Measurements from ENCODE around the gene RPL19.
"Not testable (repeated sequence)": the region's sequence is repeated elsewhere in the genome, so short reads cannot be mapped to it uniquely, and the experiment has no call there.

RPL19 gene

DNA sequence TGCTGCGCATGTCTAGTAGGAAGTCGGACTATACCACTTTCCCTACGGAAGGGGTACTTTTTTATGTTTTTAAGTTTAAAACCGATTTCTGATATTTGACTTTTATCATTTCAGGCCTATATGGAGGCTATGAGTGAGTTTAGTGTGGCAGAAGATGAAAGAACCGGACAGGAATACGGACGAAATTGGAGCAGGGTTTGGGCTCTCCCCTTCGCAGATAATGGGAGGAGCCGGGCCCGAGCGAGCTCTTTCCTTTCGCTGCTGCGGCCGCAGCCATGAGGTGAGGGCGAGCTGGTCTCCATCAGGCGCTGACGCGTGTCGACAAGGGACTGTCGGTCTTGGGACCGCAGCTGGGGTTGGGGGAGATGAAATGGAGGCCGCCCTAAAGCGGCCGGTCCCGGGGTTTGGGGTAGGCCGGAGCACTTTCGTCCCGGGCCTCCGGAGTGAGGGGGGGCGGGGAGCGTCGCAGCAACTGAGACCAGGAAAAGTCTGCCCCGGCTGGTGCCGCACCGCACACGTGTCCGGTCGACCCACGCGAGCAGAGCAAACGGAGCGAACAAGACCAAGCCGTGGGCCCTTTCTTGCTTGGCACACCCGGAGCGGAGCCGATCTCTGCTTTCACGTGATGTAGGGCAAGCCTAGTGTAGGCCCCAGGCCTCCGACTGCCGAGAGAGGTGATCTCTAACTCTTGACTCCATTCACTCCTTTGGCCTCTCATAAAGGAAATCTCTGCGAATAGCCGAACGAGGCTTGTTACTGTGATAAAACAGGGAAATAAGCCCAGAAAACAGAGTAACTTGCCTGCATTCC is at the start of gene RPL19:
Gene RPL19 (plus strand): TSS at position 214 of the 810 bp plus-strand sequence. CDS start 62 bp downstream, at position 276.
- DNase-seq (ENCODE audit: low spot score) = peak; percentile 75

DNA sequence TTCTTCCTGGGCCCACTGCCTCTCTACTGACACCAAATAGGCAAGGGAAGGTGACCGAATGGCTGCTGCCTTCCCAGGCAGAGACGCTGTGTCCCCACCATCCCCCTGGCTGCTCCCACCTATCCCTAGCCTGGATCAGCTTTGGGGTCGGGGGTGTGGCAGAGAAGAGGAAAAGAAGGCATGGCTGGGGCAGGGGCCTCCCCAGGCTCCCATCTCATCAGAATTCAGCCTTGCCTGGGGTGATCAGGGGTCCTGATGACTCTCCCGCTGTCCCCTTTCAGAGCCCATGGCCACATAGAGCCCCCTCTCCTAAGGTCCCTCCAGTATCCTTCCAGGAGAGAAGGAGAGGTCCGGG is 49.3 kb upstream of the RPL19 start:
- DNase-seq (ENCODE audit: low spot score) = no peak

DNA sequence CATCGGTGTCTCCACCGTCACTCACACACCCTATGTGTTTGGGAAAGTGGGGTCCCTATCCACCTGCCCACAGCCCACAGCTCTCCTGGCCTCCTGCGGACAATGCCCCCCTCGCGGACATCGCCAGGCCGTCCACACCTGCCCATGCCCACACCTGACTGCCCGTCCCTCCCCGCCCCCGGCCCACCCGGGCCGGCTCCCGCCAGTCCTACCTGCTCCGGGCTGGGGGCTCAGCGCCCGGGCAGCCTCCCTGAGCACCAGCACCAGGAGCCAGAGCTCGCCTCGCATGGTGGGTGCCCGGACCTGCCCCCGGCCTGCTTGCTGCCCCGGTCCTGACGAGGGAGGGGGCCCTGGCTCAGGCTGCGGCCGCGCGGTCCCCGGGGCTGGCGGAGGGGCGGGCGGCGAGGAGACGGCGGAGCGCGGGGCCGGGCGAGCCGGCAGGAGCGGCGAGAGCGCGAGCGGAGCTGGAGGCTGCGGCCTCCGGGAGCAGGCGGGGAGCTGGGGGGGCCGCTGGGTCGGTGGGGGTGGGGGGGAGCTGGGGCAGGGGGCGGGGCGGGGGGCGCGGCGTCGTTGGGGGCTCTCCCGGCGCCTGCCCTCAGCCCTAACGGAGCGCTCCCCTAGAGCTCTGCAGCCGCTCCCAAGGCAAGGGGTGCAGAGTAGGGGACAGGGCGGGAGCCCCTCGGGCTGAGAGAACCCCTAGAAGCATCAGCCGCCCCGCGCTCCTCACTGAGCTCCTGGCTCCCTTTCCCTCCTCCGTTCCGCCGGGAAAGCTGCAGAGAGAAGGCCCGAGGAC is 48.7 kb upstream of the RPL19 start, which contains the start of gene PLXDC1:
Gene PLXDC1 (minus strand): TSS at position 488 of the 793 bp plus-strand sequence. CDS start 200 bp downstream, at position 288.
- DNase-seq (ENCODE audit: low spot score) = no peak

DNA sequence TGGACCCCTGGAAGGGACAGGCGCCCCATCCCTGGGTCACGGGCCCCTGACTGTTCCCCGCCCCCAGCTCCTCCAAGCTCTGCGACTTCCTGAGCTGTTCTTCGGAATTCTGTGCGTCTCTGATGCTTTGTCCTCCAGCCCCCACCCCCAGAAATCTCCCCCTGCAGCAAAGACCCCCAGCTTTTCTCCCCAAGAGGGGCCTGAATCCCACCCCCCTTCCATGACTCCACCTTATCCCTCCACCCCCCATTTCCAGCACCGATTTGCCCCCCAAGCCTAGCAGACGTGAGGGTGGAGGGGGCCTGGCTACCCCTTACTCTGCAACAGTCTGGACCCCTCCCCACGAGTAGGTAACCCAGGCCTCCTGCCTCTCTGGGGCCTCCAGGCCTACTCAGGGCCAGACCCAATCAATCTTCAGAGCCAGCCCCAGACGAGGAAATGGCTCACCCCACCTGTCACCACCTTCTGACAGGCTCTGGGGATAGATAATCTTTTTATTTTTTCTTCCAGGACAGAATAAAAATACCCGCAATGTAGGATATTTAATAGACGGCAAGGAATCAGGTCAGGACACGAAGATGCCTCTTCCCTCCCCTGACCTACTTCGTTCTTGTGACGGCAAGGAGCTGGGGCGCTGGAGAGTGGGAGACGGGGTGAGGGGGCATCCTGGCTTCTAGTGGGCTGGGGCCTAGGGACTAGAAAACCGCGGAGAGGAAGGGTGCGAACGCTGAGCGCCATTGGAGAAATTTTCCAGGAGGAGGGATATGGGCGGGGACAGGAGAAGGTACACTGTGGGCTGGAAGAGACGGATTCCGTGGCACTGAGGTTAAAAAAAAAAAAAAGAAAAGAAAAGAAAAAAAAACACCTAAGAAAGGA is 47.9 kb upstream of the RPL19 start:
- no peak for DNase-seq (ENCODE audit: low spot score)

DNA sequence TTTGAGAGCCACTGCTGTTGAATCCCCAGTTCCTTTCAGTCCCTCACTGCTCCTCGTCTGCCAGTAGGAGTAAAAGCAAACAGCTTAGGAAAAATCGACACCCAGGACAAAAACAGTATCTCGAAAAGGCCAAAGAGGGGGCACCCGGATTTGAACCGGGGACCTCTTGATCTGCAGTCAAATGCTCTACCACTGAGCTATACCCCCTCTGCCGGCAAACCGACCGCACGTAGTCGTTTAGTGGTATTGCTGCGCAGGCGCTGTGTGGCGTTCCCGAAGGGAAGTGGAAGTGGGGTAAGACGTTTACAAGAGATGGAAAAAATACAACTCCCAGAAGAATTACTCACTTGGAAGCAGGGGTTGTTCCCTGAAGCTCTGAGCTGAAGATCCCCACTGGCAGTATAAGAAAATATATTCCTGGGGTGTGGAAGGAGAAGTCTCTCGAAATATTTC is 46.5 kb upstream of the RPL19 start:
- DNase-seq (ENCODE audit: low spot score) = peak; percentile 80

DNA sequence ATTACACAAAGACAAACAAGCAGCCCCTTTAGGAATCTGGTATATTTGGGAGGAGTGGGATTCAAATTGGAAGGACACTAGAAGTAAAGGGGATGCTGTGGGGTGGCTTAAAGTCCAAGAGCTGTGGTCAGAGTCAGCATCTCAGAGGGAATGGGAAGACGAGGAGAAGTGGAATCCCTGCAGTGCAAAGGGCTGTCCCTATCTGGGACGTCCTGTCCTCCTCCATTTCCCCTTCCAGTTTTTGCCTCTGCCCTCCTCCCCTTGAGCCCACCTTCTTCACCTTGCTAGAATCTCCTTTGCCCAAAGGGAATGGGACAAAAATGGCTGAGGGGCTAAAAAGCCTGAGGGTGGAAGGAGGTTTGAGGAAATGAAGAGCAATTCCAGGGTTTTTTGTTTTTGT is 44.4 kb upstream of the RPL19 start:
- DNase-seq (ENCODE audit: low spot score) = no peak

DNA sequence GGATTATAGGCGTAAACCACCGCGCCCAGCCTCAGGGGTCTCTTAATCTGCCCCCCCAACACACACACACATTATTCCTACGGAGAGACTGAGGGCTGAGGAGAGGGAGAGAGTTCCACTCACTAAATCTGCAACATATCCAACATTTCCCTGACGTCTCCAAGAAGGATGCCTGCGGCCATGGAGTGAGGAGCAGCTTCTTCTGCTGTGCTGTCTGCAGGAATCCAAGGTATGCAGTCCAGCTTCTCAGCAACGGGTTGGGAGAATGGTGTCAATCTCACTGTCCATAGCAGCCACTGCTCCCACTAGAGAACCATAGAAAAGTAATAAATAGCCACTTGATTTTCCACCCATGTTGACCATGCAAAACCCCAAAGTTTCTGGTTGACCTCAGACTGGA is 43.6 kb upstream of the RPL19 start:
- DNase-seq (ENCODE audit: low spot score) = no peak

DNA sequence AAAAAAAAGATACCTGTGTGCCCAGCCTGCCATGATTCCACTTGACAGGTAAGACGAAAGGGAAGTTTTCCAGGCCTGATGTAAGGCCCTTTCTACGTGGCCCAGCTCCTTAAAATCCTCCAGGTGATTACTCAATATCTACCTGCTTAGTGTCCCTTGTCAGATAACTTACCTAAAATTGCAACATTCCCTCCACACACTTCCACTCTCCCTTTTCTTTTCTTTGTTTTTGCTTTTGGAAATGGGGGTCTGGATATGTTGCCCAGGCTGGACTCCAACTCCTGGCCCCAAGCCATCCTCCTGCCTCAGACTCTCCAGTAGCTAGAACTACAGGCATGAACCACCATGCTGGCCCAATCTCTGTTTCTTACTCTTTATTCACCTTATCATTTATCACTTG is 41.5 kb upstream of the RPL19 start:
- no peak for DNase-seq (ENCODE audit: low spot score)

DNA sequence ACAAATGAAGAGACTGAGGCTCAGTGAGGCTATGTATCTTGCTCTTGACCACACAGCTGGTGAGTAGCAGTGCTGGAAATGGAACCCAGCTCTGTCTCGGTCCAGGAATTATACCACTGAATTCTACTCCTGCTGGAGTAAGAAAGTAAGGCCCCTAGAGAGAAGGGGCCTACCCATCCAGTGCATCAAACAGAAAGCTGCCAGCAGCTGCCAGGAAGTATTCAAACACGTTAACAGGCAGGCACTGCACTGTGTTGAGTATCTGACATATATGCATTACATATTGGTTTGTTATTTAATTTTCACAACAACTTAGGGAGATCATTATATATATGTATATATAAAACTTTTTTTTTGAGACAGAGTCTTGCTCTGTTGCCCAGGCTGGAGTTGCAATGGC is 38.1 kb upstream of the RPL19 start:
- no peak for DNase-seq (ENCODE audit: low spot score)

DNA sequence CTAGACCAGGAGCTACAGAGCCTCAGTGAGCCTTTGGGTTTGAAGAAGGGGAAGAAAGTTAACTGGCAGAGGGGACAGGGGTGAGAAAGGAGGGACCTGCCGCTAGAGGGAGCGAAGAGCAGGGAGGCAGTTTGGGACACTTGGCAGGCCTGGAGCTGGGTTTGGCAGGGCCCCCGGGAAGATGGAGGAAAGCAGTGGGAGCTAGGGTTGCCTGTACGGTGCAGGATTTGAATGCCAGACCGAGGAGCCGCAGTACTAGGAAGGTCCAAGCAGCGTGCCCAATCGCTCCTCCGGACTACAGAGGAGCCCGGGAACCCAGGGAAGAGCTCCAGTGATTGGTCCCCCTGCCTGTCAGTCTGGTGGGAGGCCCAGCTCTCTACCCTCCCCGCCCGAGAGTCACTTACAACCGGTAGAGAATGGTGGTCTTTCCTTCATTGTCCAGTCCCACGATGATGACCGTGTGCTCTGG is 35.4 kb upstream of the RPL19 start:
- DNase-seq (ENCODE audit: low spot score) = peak; percentile 85

DNA sequence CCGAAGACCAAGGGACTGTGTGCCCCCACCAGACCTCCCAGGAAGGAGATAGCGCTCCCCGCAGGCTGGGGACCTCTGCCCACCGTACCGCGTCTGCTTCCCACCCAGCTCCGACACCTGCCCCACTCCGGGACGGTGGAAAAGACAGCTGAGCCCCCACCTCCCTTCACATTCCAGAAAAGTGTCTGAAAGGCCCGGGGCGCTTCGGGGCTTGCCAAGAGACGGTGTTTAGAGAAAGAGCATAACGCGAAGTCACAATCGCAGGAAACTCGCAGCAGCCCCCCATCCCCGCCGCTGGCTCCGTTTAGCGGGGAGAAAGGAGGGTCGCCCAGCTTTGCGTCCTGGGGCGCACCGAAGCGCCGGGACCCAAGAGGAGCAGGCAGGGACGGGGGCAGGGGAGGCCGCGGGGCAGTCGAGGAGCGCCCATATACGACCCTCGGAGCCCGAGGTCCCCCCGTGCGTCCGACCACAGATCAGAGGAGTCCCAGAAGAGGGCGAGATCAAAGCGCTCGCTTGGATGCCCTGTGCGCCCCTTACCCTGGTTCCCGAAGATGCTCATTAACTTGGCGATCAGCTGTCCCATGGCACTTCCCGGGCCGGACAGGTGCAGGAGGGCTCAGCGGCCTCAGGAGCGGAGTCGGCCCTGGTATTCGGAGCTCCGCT is 34.8 kb upstream of the RPL19 start:
- DNase-seq (ENCODE audit: low spot score) = no peak

DNA sequence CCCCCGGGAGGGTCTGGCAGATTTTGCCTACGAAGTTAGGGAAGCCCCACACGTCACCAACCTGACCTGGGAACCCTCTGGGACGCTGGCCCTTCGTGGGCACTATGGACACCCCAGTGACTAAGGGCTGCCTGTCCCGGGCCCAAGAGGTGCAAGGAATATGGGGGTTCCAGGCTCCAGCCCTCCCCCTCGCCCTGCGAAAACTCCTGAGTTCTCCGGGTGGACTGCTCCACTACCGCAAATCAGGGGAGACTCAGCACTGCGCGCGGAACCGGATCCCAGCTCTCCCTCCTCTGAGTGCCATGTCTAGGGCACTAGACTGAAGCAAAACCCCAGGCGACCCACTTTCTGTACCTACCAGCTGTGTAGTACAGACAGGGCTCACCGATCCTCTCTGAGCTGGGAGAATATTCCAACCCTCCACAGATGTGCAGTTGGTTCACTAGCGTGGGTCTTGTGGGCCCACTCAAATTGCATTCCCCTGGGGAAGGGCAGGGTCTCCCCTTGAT is 34.2 kb upstream of the RPL19 start, which contains the start of gene ARL5C:
Gene ARL5C (minus strand): TSS at position 321 of the 509 bp plus-strand sequence. CDS start 401 bp downstream, outside the sequence.
- no peak for DNase-seq (ENCODE audit: low spot score)

DNA sequence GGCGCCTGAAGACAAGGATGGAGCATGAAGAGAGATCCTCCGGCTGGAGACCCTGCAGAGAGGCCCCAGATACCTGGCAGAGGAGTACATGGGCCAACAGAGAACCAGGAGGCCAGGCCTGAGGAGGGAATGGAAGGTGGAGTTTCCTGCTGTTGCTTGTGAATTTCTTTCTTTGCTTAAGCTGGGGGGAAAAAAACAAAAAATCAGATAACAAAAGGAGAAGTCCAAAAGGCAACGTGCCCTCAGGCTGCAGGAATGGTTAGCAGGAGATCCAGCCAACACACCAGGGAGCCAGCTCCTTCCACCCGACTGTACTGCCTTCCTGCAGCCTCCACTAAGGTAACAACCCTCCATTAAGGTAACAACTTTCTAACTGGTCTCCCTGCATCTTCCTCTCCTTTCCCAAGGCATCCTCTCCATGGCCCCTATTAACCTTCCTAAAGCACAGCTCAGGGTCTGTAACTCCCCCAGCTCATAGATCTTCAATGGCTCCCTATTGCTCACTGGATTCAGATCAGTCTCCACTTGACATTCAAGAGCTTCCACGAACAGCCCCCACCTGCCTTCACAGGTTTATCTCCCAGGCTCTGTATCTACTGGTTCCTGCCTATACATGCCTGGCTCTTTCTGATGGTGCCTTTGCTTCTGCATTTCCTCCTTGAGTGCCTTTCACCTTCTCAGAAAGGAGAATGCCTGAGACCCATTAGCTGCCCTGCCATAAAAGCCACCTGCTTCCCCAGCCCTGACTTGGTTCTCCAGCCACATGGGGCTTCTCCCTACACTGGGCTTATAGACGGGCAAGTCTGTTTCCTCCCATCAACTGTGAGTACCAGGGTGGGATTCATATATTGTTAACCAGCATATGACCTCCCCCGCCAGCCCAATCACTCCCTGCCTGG is 33.4 kb upstream of the RPL19 start:
- DNase-seq (ENCODE audit: low spot score) = no peak

DNA sequence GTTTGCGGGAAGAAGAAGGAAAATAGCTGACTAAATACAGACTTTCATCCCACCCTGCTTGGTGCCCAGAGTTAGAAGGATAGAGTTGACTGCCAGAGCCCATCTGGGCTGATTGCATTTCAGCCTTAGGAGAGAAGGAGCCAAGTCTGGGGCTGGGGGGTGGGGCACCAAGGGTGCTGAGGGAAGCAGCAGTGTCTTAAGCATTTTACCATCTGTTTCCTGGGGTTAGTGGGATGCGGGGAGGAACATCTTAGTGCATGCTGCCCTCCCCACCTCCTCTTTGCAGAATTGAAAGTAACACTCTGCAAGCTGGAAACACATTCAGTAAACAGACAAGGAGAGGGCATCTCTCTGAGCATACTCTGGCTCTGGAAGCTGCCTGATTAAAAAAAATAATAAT is 32.6 kb upstream of the RPL19 start:
- DNase-seq (ENCODE audit: low spot score) = no peak

DNA sequence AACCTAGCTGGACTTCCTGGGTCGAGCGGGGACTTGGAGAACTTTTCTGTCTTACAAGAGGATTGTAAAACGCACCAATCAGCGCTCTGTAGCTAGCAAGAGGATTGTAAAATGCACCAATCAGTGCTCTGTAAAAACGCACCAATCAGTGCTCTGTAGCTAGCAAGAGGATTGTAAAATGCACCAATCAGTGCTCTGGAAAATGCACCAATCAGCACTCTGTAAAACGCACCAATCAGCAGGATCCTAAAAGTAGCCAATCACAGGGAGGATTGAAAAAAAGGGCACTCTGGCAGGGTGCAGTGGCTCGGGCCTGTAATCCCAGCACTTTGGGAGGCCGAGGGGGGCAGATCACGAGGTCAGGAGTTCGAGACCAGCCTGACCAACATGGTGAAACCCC is 31.6 kb upstream of the RPL19 start:
- not testable (repeated sequence) for DNase-seq (ENCODE audit: low spot score)

DNA sequence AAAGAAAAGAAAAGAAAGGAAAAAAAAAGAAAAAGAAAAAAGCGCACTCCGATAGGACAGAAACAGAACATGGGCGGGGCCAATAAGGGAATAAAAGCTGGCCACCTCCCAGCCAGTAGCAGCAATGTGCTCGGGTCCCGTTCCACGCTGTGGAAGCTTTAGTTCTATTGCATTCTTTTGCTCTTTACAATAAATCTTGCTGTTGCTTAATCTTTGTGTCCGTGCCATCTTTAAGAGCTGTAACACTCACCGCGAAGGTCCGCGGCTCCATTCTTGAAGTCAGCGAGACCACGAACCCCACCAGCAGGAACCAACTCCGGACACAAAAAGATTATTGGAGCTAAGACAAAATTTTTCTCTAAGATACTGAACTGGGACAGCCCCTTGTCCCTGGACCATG is 31.0 kb upstream of the RPL19 start:
- DNase-seq (ENCODE audit: low spot score) = no peak

DNA sequence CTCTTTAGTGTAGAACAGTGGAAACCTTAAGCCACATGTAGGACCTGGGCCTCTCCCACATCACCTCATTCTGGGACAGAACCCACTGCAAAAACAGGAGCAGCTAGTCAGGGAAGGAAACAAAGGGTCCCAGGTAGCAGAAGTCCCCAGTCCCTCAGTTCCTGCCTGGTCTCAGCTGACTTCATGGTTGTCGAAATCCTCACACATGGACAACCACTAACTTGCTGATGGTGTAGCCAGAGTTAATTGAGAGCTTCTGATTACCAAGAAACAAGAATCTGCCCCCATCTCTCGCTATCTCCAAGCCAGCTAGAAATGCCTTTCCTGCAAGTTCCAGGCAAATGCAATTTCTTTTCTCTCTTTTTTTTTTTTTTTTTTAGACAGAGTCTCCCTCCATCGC is 30.6 kb upstream of the RPL19 start:
- no peak for DNase-seq (ENCODE audit: low spot score)

DNA sequence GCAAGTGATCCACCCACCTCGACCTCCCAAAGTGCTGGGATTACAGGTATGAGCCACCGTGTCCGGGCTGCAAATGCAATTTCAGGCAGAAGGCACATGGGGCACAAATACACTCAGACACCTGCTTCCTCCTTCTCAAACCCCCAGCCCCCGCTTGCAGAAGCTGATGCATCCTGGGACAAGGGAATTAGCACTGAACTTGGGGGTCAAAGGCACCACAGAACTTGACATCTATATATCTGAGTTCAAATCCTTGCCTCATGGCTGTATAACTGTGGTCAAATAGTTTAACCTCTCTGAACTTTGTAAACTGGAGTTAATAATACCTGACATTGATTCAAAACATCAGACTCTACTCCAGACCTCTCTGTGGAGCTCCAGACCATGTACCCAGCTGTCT is 30.0 kb upstream of the RPL19 start:
- DNase-seq (ENCODE audit: low spot score) = no peak

DNA sequence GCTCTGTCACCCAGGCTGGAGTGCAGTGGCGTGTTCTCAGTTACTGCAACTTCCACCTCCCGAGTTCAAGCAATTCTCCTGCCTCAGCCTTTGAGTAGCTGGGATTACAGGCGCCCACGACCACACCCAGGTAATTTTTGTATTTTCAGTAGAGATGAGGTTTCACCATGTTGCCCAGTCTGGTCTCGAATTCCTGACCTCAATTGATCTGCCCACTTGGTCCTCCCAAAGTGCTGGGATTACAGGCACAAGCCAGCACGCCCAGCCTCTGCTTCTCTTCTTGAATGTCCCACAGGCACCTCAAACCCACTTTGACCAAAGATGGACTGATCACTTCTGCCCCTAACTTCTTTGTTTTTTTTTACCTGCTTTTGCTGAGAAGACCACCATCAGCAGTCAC is 29.5 kb upstream of the RPL19 start:
- DNase-seq (ENCODE audit: low spot score) = no peak

DNA sequence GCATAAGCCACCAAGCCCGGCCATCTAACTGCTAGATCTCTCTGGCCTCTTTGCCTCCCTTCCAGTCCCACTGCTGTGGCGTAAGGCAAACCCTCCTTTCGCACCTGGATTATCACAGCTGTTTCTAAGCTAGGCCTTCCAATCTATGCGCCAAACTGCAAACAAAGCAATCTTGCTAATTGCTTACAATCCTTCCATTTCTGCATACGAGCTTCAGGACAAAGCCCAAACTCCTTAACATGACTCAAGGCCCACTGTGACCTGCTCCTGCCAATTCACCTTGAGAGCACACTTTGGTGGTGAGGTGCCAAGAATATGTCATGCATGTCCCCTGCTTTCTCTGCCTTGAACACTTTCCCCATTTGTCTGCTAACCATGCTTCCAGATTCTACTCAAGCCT is 28.1 kb upstream of the RPL19 start:
- DNase-seq (ENCODE audit: low spot score) = no peak

Data from HuH-7.5 (cell line).